Superior temporal gyrus (tissue), 1 donor: ENCODE results near the gene EDN1.
"Not testable (repeated sequence)": the region's sequence is repeated elsewhere in the genome, so short reads cannot be mapped to it uniquely, and the experiment has no call there.

Source experiments
- DNase-seq: peaks from one replicate; pipeline ENCODE4 v3.0.0-alpha.2; 2016; ENCODE audit errors: extremely low spot score

EDN1 gene

GRCh38 chr6:12324099-12324498, 33.9 kb downstream of the EDN1 start:
- DNase-seq = no peak

- no peak for DNase-seq
Measured at GRCh38 chr6:12324748-12325147, 34.6 kb downstream of the EDN1 start.

- no peak for DNase-seq
Measured at GRCh38 chr6:12325872-12326271, 35.7 kb downstream of the EDN1 start.

- DNase-seq = no peak
Measured at GRCh38 chr6:12327391-12327790, 37.2 kb downstream of the EDN1 start.

- DNase-seq = no peak
Measured at GRCh38 chr6:12327988-12328387, 37.8 kb downstream of the EDN1 start.

GRCh38 chr6:12328701-12329100, 38.5 kb downstream of the EDN1 start:
- DNase-seq = no peak

- DNase-seq = no peak
Measured at GRCh38 chr6:12331474-12331873, 41.3 kb downstream of the EDN1 start.

GRCh38 chr6:12331951-12332749, 42.0 kb downstream of the EDN1 start:
- DNase-seq = no peak

GRCh38 chr6:12332750-12333079, 42.6 kb downstream of the EDN1 start:
- not testable (repeated sequence) for DNase-seq

- no peak for DNase-seq
Measured at GRCh38 chr6:12333128-12333527, 43.0 kb downstream of the EDN1 start.

- no peak for DNase-seq
Measured at GRCh38 chr6:12334526-12335130, 44.5 kb downstream of the EDN1 start.

- DNase-seq = no peak
Measured at GRCh38 chr6:12335131-12335527, 45.0 kb downstream of the EDN1 start.

- DNase-seq = no peak
Measured at GRCh38 chr6:12335717-12336116, 45.6 kb downstream of the EDN1 start.

GRCh38 chr6:12336121-12336971, 46.2 kb downstream of the EDN1 start:
- no peak for DNase-seq

GRCh38 chr6:12339022-12339421, 48.9 kb downstream of the EDN1 start:
- DNase-seq = no peak

GRCh38 chr6:12339808-12340487, 49.8 kb downstream of the EDN1 start:
- no peak for DNase-seq

GRCh38 chr6:12340488-12340818, 50.3 kb downstream of the EDN1 start:
- DNase-seq = no peak

- no peak for DNase-seq
Measured at GRCh38 chr6:12342664-12343063, 52.5 kb downstream of the EDN1 start.

- DNase-seq = no peak
Measured at GRCh38 chr6:12343122-12343439, 52.9 kb downstream of the EDN1 start.

- no peak for DNase-seq
Measured at GRCh38 chr6:12343440-12344162, 53.4 kb downstream of the EDN1 start.

- DNase-seq = no peak
Measured at GRCh38 chr6:12344296-12344695, 54.1 kb downstream of the EDN1 start.
